ENCODE data around the gene KLHL40. TPM values are rescaled to one million over a fixed set of nuclear protein-coding genes. Genes with fewer than 3 reads are reported as not detected.

Gene KLHL40, protein sequence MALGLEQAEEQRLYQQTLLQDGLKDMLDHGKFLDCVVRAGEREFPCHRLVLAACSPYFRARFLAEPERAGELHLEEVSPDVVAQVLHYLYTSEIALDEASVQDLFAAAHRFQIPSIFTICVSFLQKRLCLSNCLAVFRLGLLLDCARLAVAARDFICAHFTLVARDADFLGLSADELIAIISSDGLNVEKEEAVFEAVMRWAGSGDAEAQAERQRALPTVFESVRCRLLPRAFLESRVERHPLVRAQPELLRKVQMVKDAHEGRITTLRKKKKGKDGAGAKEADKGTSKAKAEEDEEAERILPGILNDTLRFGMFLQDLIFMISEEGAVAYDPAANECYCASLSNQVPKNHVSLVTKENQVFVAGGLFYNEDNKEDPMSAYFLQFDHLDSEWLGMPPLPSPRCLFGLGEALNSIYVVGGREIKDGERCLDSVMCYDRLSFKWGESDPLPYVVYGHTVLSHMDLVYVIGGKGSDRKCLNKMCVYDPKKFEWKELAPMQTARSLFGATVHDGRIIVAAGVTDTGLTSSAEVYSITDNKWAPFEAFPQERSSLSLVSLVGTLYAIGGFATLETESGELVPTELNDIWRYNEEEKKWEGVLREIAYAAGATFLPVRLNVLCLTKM
- not detected in 5 replicates for total RNA-seq (2022; extraction: Qiagen RNA extraction)

DNA sequence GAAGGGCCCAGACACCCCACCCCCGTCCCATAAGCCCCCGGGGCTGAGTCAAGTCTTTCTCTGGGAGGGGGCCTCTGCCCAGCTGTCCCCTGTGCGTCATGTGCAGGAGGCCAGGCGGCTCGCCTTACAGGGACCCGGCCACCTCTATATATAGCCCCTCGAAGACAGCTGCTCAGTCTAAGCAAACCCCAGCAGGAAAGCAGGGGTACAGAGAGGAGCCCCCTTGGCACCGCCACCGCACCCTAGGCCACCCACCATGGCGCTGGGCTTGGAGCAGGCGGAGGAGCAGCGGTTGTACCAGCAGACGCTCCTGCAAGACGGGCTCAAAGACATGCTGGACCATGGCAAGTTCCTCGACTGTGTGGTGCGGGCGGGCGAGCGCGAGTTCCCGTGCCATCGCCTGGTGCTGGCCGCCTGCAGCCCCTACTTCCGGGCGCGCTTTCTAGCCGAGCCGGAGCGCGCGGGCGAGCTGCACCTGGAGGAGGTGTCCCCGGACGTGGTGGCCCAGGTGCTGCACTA is at the start of gene KLHL40:
Gene KLHL40 (plus strand): TSS at position 175 of the 519 bp plus-strand sequence. CDS start 82 bp downstream, at position 257.

GRCh38 chr3:42653560-42654330 is 31.6 kb upstream of the KLHL40 start, which contains the start of gene ZBTB47:
Gene ZBTB47 (plus strand): TSS chr3:42653697. CDS start chr3:42658356, 4,659 bp downstream.

DNA sequence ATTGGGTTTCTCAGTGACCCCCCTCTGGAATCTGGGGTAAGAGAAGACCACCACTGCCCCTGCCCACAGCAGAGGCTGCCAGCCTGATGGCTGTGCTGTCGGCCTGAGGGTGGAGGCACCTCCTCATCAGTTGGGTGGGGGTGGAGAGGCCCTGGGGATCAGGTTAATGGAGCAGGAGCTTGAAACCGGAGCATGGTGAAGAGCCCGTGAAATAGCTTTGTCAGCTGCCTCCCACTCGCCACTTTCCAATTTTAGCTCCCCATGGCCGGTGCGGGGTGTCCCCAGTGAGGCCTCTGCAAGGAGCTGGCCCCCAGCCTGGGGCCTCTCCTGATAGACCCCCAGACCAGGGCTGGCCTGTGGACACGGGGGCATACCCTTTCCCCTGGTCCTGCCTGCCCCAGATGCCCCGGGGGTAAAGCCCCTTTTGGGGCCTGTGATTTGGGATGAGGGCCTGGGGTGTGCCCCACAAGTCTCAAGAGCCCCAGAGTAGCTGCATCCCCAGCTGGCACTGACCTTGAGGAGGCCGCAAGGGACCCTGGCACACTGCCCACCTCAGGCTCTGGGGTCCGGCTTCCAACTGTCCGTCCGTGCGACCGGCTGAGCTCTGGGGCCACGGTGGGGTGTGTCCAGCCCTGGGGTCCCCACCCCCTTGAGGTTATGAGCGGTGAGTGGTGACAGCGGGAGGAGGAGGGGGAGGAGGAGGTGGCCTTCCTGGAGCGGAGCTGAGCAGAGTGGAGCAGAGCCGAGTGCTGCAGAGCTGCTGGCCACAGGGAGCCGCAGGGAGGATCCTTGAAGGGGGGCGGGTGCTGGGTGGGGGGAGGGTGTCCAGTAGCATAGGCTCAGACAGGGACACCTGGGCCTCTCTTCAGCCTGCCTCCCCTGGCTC is 17.0 kb downstream of the KLHL40 start, which contains the start of gene HHATL:
Gene HHATL (minus strand): TSS at position 733 of the 886 bp plus-strand sequence. CDS start 1,972 bp downstream, outside the sequence.

Other genes with a start within 250 kb of the KLHL40 start
- 0.54 to 0.91 TPM (median 0.63 TPM) in 5 replicates for gene VIPR1, start 182.9 kb upstream of the KLHL40 start, total RNA-seq (2022; extraction: Qiagen RNA extraction)
- gene SEC22C, start 103.6 kb upstream of the KLHL40 start, total RNA-seq (2022; extraction: Qiagen RNA extraction), result 27.2 to 33.5 TPM (median 31.9 TPM) in 5 replicates
- gene SS18L2, start 94.7 kb upstream of the KLHL40 start, total RNA-seq (2022; extraction: Qiagen RNA extraction), result 17.4 to 20.8 TPM (median 18.9 TPM) in 5 replicates
- gene NKTR, start 84.9 kb upstream of the KLHL40 start, total RNA-seq (2022; extraction: Qiagen RNA extraction), result 8.0 to 13.5 TPM (median 11.9 TPM) in 5 replicates
- 4.9 to 7.4 TPM (median 6.5 TPM) in 5 replicates for gene ZBTB47, start 31.8 kb upstream of the KLHL40 start, total RNA-seq (2022; extraction: Qiagen RNA extraction)
- not detected in 5 replicates for gene HHATL, start 17.3 kb downstream of the KLHL40 start, total RNA-seq (2022; extraction: Qiagen RNA extraction)
- gene CCDC13, start 87.7 kb downstream of the KLHL40 start, total RNA-seq (2022; extraction: Qiagen RNA extraction), result 0.25 to 0.51 TPM (median 0.49 TPM) in 5 replicates
- 71.8 to 102 TPM (median 76.2 TPM) in 5 replicates for gene HIGD1A, start 119.0 kb downstream of the KLHL40 start, total RNA-seq (2022; extraction: Qiagen RNA extraction)
- 0.05 to 0.13 TPM (median 0.07 TPM) in 3 of 5 replicates, not detected in the others for gene ACKR2, start 123.9 kb downstream of the KLHL40 start, total RNA-seq (2022; extraction: Qiagen RNA extraction)
- not detected in 5 replicates for gene CYP8B1, start 190.3 kb downstream of the KLHL40 start, total RNA-seq (2022; extraction: Qiagen RNA extraction)
- not detected in 5 replicates for gene ZNF662, start 220.6 kb downstream of the KLHL40 start, total RNA-seq (2022; extraction: Qiagen RNA extraction)